Measurements from ENCODE around the gene ZNF292.

GRCh38 chr6:87251225-87251624 lies 95.9 kb downstream of the ZNF292 start:
- no peak for TF ChIP-seq CTCF (IDR thresholded peaks at IDR 0.05; ENCODE audit: low read depth, low read length)
- no peak for TF ChIP-seq POLR2A (IDR thresholded peaks at IDR 0.05; ENCODE audit: extremely low read depth, insufficient read length)

All from NB4 (cell line).